A673 (cell line): ENCODE results near the gene PCDHGB1.
"Not testable (repeated sequence)": the region's sequence is repeated elsewhere in the genome, so short reads cannot be mapped to it uniquely, and the experiment has no call there.

Experiments used
- EZH2 ChIP-seq: fragments of 200-600 bp; sonication (generic); IDR thresholded peaks from 2 replicates; pipeline ENCODE4 v1.6.1; 2017; ENCODE audit warnings: borderline replicate concordance, low read depth, mild to moderate bottlenecking, mixed read lengths, antibody characterized with exemption, low read length; ENCODE audit not compliant: poor library complexity, severe bottlenecking
- TF ChIP-seq, protein P1 (sequence below): fragments of 300-800, 200-600 bp; sonication (generic); conservative IDR thresholded peaks from 2 replicates; pipeline ENCODE4 v1.5.1; 2017; ENCODE audit warnings: low read depth, mild to moderate bottlenecking, antibody characterized with exemption, low read length, moderate library complexity, mixed read lengths

- TF ChIP-seq, protein P1, sequence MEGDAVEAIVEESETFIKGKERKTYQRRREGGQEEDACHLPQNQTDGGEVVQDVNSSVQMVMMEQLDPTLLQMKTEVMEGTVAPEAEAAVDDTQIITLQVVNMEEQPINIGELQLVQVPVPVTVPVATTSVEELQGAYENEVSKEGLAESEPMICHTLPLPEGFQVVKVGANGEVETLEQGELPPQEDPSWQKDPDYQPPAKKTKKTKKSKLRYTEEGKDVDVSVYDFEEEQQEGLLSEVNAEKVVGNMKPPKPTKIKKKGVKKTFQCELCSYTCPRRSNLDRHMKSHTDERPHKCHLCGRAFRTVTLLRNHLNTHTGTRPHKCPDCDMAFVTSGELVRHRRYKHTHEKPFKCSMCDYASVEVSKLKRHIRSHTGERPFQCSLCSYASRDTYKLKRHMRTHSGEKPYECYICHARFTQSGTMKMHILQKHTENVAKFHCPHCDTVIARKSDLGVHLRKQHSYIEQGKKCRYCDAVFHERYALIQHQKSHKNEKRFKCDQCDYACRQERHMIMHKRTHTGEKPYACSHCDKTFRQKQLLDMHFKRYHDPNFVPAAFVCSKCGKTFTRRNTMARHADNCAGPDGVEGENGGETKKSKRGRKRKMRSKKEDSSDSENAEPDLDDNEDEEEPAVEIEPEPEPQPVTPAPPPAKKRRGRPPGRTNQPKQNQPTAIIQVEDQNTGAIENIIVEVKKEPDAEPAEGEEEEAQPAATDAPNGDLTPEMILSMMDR, result not testable (repeated sequence)
- not testable (repeated sequence) for TF ChIP-seq EZH2
Observed at GRCh38 chr5:141346017-141346416, 3.9 kb upstream of the PCDHGB1 start.
